Stomach (tissue), 9 donors: ENCODE measurements around the gene WASF3. TPM values are rescaled to one million over a fixed set of nuclear protein-coding genes. Genes with fewer than 3 reads are reported as not detected.

Source experiments
- DNase-seq, 2 donors: peaks; one replicate each; pipeline versions ENCODE4 v3.0.0 to v3.0.0-alpha.2; 2013 to 2019
- H3K27ac ChIP-seq, 5 donors: fragments of 200-600 bp in 4 of 5; sonication (generic) in 4 of 5; one replicate each; pipeline ENCODE4 v1.5.1; 2013 to 2019; ENCODE audit warnings: mild to moderate bottlenecking in 1 of 5, moderate library complexity in 1 of 5
- H3K27me3 ChIP-seq, 3 donors: fragments of 200-600 bp; sonication (generic); one replicate each; pipeline ENCODE4 v1.5.1; 2017 to 2019; ENCODE audit warnings: mixed run types in 1 of 3
- H3K36me3 ChIP-seq, 4 donors: fragments of 200-600 bp; sonication (generic); 1 replicate in 3 of 4; 2 replicates in 1 of 4; pipeline ENCODE4 v1.5.1; 2016 to 2019
- H3K4me1 ChIP-seq, 4 donors: fragments of 200-600 bp; sonication (generic); one replicate each; pipeline ENCODE4 v1.5.1; 2016 to 2019
- H3K4me3 ChIP-seq, 4 donors: fragments of 200-600 bp; sonication (generic) in 3 of 4; one replicate each; pipeline ENCODE4 v1.5.1; 2016 to 2019; ENCODE audit warnings: mild to moderate bottlenecking in 1 of 4
- H3K9me3 ChIP-seq, 4 donors: fragments of 200-600 bp; sonication (generic); one replicate each; pipeline ENCODE4 v1.5.1; 2016 to 2019
- EP300 ChIP-seq: sonication (generic); formaldehyde crosslinking; IDR thresholded peaks from one replicate; pipeline ENCODE4 v1.6.1; 2017; ENCODE audit warnings: antibody characterized with exemption
- POLR2A ChIP-seq, 4 donors: fragments of 450-650 bp; IDR thresholded peaks; one replicate each; pipeline ENCODE4 v1.6.1; 2016; ENCODE audit warnings: antibody characterized with exemption in 4 of 4, control low read depth in 2 of 4, mild to moderate bottlenecking in 1 of 4, moderate library complexity in 1 of 4
- POLR2AphosphoS5 ChIP-seq, 3 donors: sonication (generic); formaldehyde crosslinking; IDR thresholded peaks; one replicate each; pipeline ENCODE4 v1.6.1; 2016; ENCODE audit warnings: antibody characterized with exemption in 3 of 3
- whole genome bisulfite sequencing, 5 donors: extraction: QIAGEN DNeasy Blood & Tissue Kit in 3 of 5; methylation state at CpG; one replicate each; pipeline versions ENCODE4 v1.1.5 to v1.1.7; 2013 to 2018; 5-methylcytosine and 5-hydroxymethylcytosine counted together
- intact Hi-C: fragments of 100-400 bp; cut with DNase I; formaldehyde crosslinking; loops from one replicate; pipeline ENCODE4 v1.15.1; 2023; ENCODE audit warnings: low total_unique reads
- polyA plus RNA-seq, 3 donors: library from polyadenylated mRNA; stranded (reverse); fragments of 200-250 nt; gene quantifications; one replicate each; pipeline ENCODE4 v1.2.3, GENCODE V29; 2013
- total RNA-seq, 5 donors: library from RNA; depleted of rRNA; stranded (reverse); fragments of >200 nt; gene quantifications; one replicate each; pipeline versions ENCODE4 v1.1.0 to v1.2.3, GENCODE V29; 2014 to 2016
- TF ChIP-seq, protein P1 (sequence below), 7 experiments: fragments of 450-650 bp in 4 of 7; fragments of 200-600 bp in 3 of 7; sonication (generic) in 3 of 7; IDR thresholded peaks; one replicate each; pipeline ENCODE4 v1.5.1; 2016 to 2019; ENCODE audit warnings: antibody characterized with exemption in 7 of 7, control low read depth in 2 of 7, mild to moderate bottlenecking in 1 of 7
- donor health status: healthy with polysubstance abuse.
- donor health status: Bipolar disorder and iron deficiency.
- donor health status: healthy.

The WASF3 gene
- total and polyA plus RNA-seq, 8 donors, result 0.87 to 12.8 (median 10.2) TPM

DNA sequence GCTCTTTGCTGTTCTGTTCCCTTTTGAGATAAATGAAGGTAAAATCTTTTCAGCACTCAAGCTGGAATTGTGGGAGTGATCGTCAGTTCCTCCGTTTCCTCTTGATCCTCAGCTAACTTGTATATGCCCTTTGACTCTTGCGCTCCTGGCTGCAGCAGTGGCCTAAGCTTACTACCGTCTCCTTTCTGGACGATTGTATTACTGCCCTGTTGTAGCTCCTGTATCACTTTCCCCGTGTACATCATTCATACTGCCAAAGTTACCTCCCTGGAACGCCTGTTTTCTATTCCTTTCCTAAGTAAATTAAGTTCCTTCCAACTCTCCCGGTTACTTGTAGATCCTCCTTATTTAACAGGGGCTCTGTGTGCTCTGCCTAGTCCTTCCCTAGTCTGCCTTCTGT, 36.9 kb downstream of the WASF3 start:
- no peak overlapping the region for H3K27ac ChIP-seq
- peaks cover 0 to 14% (median 0%) of the 10 kb centered on the region in 4 donors for H3K9me3 ChIP-seq
- H3K27me3 ChIP-seq, result no peaks in the 10 kb centered on the region
- WGBS, 5 donors, result 75 to 86% (median 85%) methylated on average over 8 of the region's 8 CpGs
- H3K4me3 ChIP-seq, result no peak overlapping the region
- no peaks in the 10 kb centered on the region for H3K36me3 ChIP-seq
- H3K4me1 ChIP-seq, result peaks cover 0 to 12% (median 0%) of the 10 kb centered on the region in 4 donors
- intact Hi-C loops, result no loop called here
- TF ChIP-seq, protein P1, sequence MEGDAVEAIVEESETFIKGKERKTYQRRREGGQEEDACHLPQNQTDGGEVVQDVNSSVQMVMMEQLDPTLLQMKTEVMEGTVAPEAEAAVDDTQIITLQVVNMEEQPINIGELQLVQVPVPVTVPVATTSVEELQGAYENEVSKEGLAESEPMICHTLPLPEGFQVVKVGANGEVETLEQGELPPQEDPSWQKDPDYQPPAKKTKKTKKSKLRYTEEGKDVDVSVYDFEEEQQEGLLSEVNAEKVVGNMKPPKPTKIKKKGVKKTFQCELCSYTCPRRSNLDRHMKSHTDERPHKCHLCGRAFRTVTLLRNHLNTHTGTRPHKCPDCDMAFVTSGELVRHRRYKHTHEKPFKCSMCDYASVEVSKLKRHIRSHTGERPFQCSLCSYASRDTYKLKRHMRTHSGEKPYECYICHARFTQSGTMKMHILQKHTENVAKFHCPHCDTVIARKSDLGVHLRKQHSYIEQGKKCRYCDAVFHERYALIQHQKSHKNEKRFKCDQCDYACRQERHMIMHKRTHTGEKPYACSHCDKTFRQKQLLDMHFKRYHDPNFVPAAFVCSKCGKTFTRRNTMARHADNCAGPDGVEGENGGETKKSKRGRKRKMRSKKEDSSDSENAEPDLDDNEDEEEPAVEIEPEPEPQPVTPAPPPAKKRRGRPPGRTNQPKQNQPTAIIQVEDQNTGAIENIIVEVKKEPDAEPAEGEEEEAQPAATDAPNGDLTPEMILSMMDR (IDR thresholded peaks at IDR 0.05), result no peak
- TF ChIP-seq POLR2AphosphoS5 (IDR thresholded peaks at IDR 0.05) (no peak), EP300 (no peak), POLR2A (IDR thresholded peaks at IDR 0.05) (no peak)
- no peak for DNase-seq

DNA sequence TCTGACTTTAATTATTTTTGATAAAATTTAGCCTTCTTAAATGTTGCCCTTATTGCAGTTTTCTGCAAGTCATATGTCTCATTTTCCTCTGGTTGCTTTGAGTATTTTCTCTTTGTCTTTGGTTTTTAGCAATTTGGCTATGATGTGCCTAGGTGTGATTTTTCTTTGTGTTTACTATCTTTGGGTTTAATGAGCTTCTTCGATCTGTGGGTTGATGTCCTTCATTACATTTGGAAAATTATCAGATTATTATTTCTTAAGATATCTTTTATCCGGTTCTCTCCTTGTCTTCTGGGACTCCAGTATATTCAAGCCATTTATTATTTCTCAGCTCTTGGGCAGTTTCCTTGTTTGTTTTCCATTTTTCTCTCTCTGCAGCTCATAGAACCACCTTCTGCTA, 39.0 kb downstream of the WASF3 start:
- DNase-seq, result no peak
- Histone ChIP-seq H3K36me3 (no peaks in the 10 kb centered on the region), H3K27me3 (no peaks in the 10 kb centered on the region), H3K4me1 (peaks cover 0 to 24% (median 8%) of the 10 kb centered on the region in 4 donors), H3K9me3 (peaks cover 0 to 14% (median 0%) of the 10 kb centered on the region in 4 donors), H3K27ac (no peak overlapping the region), H3K4me3 (no peak overlapping the region)
- TF ChIP-seq POLR2A (IDR thresholded peaks at IDR 0.05), result no peak
- no peak for TF ChIP-seq POLR2AphosphoS5 (IDR thresholded peaks at IDR 0.05)
- TF ChIP-seq, protein P1 (IDR thresholded peaks at IDR 0.05), result no peak
- no peak for TF ChIP-seq EP300
- intact Hi-C loops, result no loop called here
- 96 to 98% (median 97%) methylated on average over 2 of the region's 2 CpGs for WGBS, 5 donors

DNA sequence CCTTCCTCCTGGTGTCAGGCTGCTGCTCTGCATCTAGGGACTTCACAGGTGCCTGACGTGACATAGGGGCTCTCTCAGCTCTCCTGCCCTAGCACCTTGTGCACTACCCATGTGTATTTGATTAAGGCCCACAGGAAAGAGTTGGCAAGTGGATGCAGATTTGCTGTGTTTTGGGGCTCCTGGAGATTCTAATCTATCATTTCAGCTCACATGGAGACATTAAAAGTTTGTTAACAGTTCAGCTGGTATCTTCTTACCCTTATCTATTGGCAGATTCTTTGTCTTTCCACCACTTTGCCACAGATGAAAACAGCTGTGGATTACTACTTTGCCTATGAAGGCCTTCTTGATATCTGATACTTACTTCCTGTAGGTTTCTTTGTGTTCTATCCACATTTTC, 41.9 kb downstream of the WASF3 start:
- WGBS, 5 donors, result 78 to 89% (median 82%) methylated on average over 1 of the region's 1 CpG
- TF ChIP-seq, protein P1 (IDR thresholded peaks at IDR 0.05), result no peak
- no peak for TF ChIP-seq EP300
- TF ChIP-seq POLR2AphosphoS5 (IDR thresholded peaks at IDR 0.05), result no peak
- TF ChIP-seq POLR2A (IDR thresholded peaks at IDR 0.05), result no peak
- H3K36me3 ChIP-seq, result no peaks in the 10 kb centered on the region

DNA sequence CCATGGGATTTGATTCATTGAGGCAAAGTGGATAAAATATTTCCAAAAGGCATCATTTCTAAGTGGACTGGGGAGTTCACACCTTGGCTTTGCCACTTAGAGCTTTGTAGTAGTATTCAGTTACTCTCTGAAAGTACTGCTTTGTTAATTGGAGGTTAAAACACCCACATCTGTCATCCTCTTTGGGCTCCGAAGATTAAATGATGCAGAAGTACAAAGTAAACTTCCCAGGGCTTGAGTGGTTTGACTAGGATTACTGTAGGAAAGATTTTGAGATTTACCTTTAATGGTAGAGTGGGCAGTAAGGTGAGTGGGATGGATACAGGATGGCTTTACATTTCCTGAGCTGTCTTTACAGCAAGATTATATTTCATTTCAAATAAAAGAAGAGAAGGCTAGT, 42.4 kb downstream of the WASF3 start:
- intact Hi-C loops, result no loop called here
- peak in 1 of 2 donors; percentile 17 for DNase-seq

More for the DNA sequence above, 41.9 kb downstream of the WASF3 start:
- intact Hi-C loops, result no loop called here
- no peak for DNase-seq
- H3K4me1 ChIP-seq, result peaks cover 0 to 40% (median 14%) of the 10 kb centered on the region in 4 donors
- H3K27ac ChIP-seq, result no peak overlapping the region
- H3K9me3 ChIP-seq, result peaks cover 0 to 14% (median 0%) of the 10 kb centered on the region in 4 donors
- H3K27me3 ChIP-seq, result no peaks in the 10 kb centered on the region
- H3K4me3 ChIP-seq, result no peak overlapping the region

More for the DNA sequence above, 42.4 kb downstream of the WASF3 start:
- WGBS, 5 donors, result 58 to 83% (median 62%) methylated on average over 1 of the region's 1 CpG
- H3K27me3 ChIP-seq, result no peaks in the 10 kb centered on the region
- H3K4me3 ChIP-seq, result no peak overlapping the region
- H3K9me3 ChIP-seq, result peaks cover 0 to 14% (median 0%) of the 10 kb centered on the region in 4 donors
- H3K36me3 ChIP-seq, result no peaks in the 10 kb centered on the region
- no peak for TF ChIP-seq POLR2AphosphoS5 (IDR thresholded peaks at IDR 0.05)
- TF ChIP-seq EP300, result no peak
- no peak for TF ChIP-seq POLR2A (IDR thresholded peaks at IDR 0.05)
- TF ChIP-seq, protein P1 (IDR thresholded peaks at IDR 0.05), result no peak
- peak overlapping the region in 1 of 5 donors; percentile 29 for H3K27ac ChIP-seq
- H3K4me1 ChIP-seq, result peaks cover 0 to 45% (median 16%) of the 10 kb centered on the region in 4 donors
